Measurements from ENCODE around the gene CIRBP. TPM values are rescaled to one million over a fixed set of nuclear protein-coding genes. Genes with fewer than 3 reads are reported as not detected.

CIRBP gene
- total and polyA plus RNA-seq, 2 of the 13 experiments (the other 11 are each of a cell fraction or from before 2014, with no cell fraction given) = 133 to 140 TPM

DNA sequence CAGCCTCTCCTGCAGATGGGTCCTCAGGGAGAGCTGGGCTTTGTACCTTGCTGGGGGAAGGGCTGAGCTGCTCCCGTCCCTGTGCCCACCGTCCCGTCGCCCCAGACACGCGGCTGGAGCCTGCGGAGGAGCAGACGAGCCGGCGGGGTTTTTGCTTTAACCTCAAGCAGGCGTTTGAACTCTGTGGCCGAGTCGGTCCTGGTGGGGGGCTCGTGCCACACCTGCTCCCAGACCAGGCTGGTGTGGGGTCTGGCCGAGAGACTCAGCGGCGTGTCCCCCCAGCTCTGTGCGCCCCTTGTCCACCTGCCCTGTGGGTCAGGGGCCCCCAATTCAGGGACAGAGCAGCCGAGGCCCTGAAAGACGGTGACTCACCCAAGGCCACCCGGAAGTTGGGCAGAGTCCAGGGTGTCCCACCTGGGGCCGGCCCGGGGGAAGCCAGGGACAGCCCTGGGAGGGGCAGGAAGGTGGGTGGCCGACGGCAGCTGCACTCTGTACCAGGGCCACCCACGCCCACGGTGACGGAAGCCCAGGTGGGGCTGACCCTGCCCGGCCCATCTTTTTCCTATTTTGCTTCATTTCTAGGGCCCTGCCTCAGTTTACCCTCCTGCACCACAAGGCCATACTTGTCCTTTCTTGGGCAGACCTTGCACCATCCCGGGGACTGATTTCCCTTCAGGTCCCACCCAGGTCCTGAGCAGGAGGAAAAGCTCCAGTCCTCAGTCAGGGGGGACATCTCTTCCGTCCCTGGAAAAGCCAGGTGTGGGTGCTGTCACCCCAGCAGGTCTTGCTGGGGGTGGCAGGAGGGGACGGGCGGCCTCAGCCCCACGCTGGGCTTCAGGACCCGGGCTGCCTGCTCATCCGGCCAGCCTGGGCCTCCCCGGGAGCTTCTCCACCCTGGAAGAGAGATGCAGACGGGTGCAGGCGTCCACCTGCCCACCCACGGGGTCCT is 21.8 kb downstream of the CIRBP start (continued):
- TF ChIP-seq, protein P1, sequence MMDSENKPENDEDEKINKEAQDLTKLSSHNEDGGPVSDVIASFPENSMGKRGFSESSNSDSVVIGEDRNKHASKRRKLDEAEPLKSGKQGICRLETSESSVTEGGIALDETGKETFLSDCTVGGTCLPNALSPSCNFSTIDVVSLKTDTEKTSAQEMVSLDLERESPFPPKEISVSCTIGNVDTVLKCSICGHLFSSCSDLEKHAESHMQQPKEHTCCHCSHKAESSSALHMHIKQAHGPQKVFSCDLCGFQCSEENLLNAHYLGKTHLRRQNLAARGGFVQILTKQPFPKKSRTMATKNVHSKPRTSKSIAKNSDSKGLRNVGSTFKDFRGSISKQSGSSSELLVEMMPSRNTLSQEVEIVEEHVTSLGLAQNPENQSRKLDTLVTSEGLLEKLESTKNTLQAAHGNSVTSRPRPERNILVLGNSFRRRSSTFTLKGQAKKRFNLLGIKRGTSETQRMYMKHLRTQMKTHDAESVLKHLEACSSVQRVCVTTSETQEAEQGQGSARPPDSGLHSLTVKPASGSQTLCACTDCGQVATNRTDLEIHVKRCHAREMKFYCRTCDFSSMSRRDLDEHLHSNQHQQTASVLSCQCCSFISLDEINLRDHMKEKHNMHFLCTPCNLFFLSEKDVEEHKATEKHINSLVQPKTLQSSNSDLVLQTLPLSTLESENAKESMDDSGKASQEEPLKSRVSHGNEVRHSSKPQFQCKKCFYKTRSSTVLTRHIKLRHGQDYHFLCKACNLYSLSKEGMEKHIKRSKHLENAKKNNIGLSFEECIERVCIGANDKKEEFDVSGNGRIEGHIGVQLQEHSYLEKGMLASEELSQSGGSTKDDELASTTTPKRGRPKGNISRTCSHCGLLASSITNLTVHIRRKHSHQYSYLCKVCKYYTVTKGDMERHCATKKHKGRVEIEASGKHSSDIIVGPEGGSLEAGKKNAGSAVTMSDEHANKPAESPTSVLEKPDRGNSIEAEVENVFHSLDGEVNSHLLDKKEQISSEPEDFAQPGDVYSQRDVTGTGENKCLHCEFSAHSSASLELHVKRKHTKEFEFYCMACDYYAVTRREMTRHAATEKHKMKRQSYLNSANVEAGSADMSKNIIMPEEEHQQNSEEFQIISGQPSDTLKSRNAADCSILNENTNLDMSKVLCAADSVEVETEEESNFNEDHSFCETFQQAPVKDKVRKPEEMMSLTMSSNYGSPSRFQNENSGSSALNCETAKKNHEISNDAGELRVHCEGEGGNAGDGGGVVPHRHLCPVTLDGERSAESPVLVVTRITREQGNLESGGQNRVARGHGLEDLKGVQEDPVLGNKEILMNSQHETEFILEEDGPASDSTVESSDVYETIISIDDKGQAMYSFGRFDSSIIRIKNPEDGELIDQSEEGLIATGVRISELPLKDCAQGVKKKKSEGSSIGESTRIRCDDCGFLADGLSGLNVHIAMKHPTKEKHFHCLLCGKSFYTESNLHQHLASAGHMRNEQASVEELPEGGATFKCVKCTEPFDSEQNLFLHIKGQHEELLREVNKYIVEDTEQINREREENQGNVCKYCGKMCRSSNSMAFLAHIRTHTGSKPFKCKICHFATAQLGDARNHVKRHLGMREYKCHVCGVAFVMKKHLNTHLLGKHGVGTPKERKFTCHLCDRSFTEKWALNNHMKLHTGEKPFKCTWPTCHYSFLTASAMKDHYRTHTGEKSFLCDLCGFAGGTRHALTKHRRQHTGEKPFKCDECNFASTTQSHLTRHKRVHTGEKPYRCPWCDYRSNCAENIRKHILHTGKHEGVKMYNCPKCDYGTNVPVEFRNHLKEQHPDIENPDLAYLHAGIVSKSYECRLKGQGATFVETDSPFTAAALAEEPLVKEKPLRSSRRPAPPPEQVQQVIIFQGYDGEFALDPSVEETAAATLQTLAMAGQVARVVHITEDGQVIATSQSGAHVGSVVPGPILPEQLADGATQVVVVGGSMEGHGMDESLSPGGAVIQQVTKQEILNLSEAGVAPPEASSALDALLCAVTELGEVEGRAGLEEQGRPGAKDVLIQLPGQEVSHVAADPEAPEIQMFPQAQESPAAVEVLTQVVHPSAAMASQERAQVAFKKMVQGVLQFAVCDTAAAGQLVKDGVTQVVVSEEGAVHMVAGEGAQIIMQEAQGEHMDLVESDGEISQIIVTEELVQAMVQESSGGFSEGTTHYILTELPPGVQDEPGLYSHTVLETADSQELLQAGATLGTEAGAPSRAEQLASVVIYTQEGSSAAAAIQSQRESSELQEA (CRISPR knock-in tag; IDR thresholded peaks at IDR 0.05; ENCODE audit: not compliant biosample characterization) = no peak
- TF ChIP-seq ZNF232 (CRISPR knock-in tag; IDR thresholded peaks at IDR 0.05; ENCODE audit: borderline replicate concordance) = 0 out of 2 replicates have a peak, but pooled peaks have one; percentile 74
- peak; percentile 83; the same call in 1 of the 2 replicates for TF ChIP-seq TARDBP (CRISPR knock-in tag; IDR thresholded peaks at IDR 0.05)
- peak; percentile 51; the same call in 1 of the 2 replicates for TF ChIP-seq ZNF441 (CRISPR knock-in tag; IDR thresholded peaks at IDR 0.05; ENCODE audit: borderline replicate concordance)
- TF ChIP-seq FIP1L1 (IDR thresholded peaks at IDR 0.05; ENCODE audit: borderline replicate concordance, insufficient read depth, low read depth, low read length) = no peak
- TF ChIP-seq ZNF333 (CRISPR knock-in tag; IDR thresholded peaks at IDR 0.05; ENCODE audit: borderline replicate concordance) = no peak
- TF ChIP-seq SIX4 (CRISPR knock-in tag; IDR thresholded peaks at IDR 0.05) = no peak; the same call in 1 of the 2 replicates
- no peak for TF ChIP-seq GRHL1 (CRISPR knock-in tag; conservative IDR thresholded peaks at IDR 0.05)
- no peak for TF ChIP-seq ZNF562 (CRISPR knock-in tag; IDR thresholded peaks at IDR 0.05; ENCODE audit: borderline replicate concordance)
- no peak for TF ChIP-seq ZNF879 (CRISPR knock-in tag; IDR thresholded peaks at IDR 0.05)
- TF ChIP-seq TIGD3 (CRISPR knock-in tag; IDR thresholded peaks at IDR 0.05; ENCODE audit: borderline replicate concordance) = no peak
- peak; percentile 95 for TF ChIP-seq GABPB1 (CRISPR knock-in tag; IDR thresholded peaks at IDR 0.05)
- peak; percentile 87 for TF ChIP-seq ZNF296 (CRISPR knock-in tag; conservative IDR thresholded peaks at IDR 0.05)
- TF ChIP-seq NCOA5 (CRISPR knock-in tag; IDR thresholded peaks at IDR 0.05) = no peak
- TF ChIP-seq, protein P2, sequence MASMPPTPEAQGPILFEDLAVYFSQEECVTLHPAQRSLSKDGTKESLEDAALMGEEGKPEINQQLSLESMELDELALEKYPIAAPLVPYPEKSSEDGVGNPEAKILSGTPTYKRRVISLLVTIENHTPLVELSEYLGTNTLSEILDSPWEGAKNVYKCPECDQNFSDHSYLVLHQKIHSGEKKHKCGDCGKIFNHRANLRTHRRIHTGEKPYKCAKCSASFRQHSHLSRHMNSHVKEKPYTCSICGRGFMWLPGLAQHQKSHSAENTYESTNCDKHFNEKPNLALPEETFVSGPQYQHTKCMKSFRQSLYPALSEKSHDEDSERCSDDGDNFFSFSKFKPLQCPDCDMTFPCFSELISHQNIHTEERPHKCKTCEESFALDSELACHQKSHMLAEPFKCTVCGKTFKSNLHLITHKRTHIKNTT (CRISPR knock-in tag; IDR thresholded peaks at IDR 0.05) = no peak

Measured in HepG2 (cell line).